Activated T-cell treated with anti-CD3 and anti-CD28 coated beads, Interleukin-2, amount 50 U/mL, for 48 hours (primary cell): Measurements from ENCODE around the gene THBS3.
"Not testable (repeated sequence)": the region's sequence is repeated elsewhere in the genome, so short reads cannot be mapped to it uniquely, and the experiment has no call there.

Source experiments
- DNase-seq, 2 experiments: peaks; one replicate each; pipeline ENCODE4 v3.0.0-alpha.2; 2020

Gene THBS3

GRCh38 chr1:155233502-155233901, 25.8 kb upstream of the THBS3 start:
- not testable (repeated sequence) for DNase-seq

GRCh38 chr1:155232001-155232978, 24.6 kb upstream of the THBS3 start:
- not testable (repeated sequence) for DNase-seq

GRCh38 chr1:155231302-155231701, 23.6 kb upstream of the THBS3 start:
- not testable (repeated sequence) for DNase-seq

- no peak for DNase-seq
Measured at GRCh38 chr1:155228096-155228427, 20.4 kb upstream of the THBS3 start.

GRCh38 chr1:155227261-155228095, 19.8 kb upstream of the THBS3 start:
- peak; percentile 100 for DNase-seq

- peak in 1 of 2 experiments; percentile 96 for DNase-seq
Measured at GRCh38 chr1:155226910-155227260, 19.2 kb upstream of the THBS3 start.

- peak in 1 of 2 experiments; percentile 96 for DNase-seq
Measured at GRCh38 chr1:155226188-155226909, 18.7 kb upstream of the THBS3 start.

- DNase-seq: not testable (repeated sequence)
Measured at GRCh38 chr1:155225404-155225759, 17.7 kb upstream of the THBS3 start.

- DNase-seq: no peak
Measured at GRCh38 chr1:155223047-155223446, 15.3 kb upstream of the THBS3 start.

GRCh38 chr1:155220211-155220965, 12.7 kb upstream of the THBS3 start:
- DNase-seq: not testable (repeated sequence)

- peak in 1 of 2 experiments; percentile 55 for DNase-seq
Measured at GRCh38 chr1:155219592-155220031, 11.9 kb upstream of the THBS3 start.

GRCh38 chr1:155218854-155219591, 11.3 kb upstream of the THBS3 start:
- peak in 1 of 2 experiments; percentile 63 for DNase-seq

- DNase-seq: not testable (repeated sequence)
Measured at GRCh38 chr1:155214702-155215101, 7.0 kb upstream of the THBS3 start.

GRCh38 chr1:155212051-155212440, 4.3 kb upstream of the THBS3 start:
- not testable (repeated sequence) for DNase-seq

GRCh38 chr1:155211381-155212050, 3.8 kb upstream of the THBS3 start:
- not testable (repeated sequence) for DNase-seq

GRCh38 chr1:155210314-155211104, 2.8 kb upstream of the THBS3 start:
- no peak for DNase-seq

GRCh38 chr1:155209312-155209721, 1.6 kb upstream of the THBS3 start:
- no peak for DNase-seq

GRCh38 chr1:155208541-155209311, 1.0 kb upstream of the THBS3 start, which contains the start of gene MTX1:
MTX1 (plus strand) TSS chr1:155208695; CDS start chr1:155208805, 110 bp downstream.
- DNase-seq: peak; percentile 90 to 91
